Posterior vena cava (tissue), 2 donors: ENCODE measurements around the gene CYP3A5. TPM values are rescaled to one million over a fixed set of nuclear protein-coding genes. Genes with fewer than 3 reads are reported as not detected.
"Not testable (repeated sequence)": the region's sequence is repeated elsewhere in the genome, so short reads cannot be mapped to it uniquely, and the experiment has no call there.

Source experiments
- DNase-seq: peaks from one replicate; pipeline ENCODE4 v3.0.0-alpha.2; 2020; ENCODE audit warnings: low spot score
- intact Hi-C, 2 donors: fragments of 100-400 bp; cut with DNase I; formaldehyde crosslinking; loops; one replicate each; pipeline versions ENCODE4 v1.14.1 to v1.14.2; 2022 to 2023
- total RNA-seq, 2 donors: library from RNA; stranded (reverse); fragmentation: NEBNext Ultra II Directional; extraction: Animal tissue kit (Norgen Biotek cat#: 25700); gene quantifications; one replicate each; pipeline ENCODE4 v1.2.1, GENCODE V29; 2021
- donor health status: DM: yes; HTN: yes; CAD: no.
- donor health status: DM: yes; HTN: yes; CAD: no.

The CYP3A5 gene
- total RNA-seq, 2 donors from 2014 or later = 0.62 to 1.8 TPM

DNA sequence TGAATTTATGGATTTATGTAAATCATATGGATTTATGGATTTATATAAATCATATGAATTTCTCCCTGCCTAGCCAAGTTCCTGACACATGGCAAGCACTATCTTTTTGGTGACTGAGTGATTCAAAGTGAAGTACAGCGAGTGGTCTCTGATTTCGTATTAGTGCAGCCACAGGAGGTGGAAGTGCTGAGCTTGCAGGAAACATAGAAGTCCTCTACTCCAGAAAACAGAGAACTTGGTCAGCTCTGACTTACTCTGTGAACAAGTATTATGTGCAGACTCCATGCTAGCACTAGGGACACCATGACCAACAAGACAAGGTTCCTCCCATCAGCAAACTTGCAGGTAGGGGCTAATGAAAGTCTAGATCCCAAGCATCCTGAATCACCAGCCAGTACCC lies 28.5 kb downstream of the CYP3A5 start:
- no peak for DNase-seq
- intact Hi-C loops = no loop called here

DNA sequence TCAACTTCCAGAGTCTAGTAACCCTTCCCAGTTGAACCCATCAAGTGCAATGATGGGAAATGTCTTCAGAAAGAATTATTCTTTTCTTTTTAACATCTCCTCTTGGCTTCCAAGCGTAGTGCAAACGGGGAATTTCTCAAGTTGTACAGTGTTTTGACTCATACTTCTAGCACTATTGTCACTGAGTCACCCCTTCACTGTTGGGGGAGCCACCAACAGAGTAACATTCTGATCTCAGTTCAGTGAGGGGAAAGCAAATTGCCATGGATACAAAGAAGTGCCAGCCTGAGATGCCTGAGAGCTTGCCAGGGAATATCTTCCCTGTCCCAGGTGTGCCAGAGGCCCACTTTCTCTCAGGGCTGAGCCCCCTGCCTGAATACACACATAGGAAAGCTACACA lies 31.0 kb downstream of the CYP3A5 start:
- intact Hi-C loops = no loop called here
- no peak for DNase-seq

DNA sequence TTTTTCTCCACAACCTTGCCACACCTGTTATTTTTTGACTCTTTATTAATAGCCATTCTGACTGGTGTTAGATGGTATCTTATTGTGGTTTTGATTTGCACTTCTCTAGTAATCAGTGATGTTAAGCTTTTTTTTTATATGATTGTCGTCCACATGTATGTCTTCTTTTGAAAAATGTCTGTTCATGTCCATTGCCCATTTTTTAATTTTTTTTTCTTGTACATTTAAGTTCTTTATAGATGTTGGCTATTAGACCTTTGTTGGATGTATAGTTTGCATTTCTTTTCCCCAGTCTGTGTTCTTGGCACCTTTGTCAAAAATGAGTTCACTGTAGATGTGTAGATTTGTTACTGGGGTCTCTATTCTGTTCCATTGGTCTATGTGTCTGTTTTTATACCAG lies 34.2 kb downstream of the CYP3A5 start:
- intact Hi-C loops = no loop called here
- no peak for DNase-seq

DNA sequence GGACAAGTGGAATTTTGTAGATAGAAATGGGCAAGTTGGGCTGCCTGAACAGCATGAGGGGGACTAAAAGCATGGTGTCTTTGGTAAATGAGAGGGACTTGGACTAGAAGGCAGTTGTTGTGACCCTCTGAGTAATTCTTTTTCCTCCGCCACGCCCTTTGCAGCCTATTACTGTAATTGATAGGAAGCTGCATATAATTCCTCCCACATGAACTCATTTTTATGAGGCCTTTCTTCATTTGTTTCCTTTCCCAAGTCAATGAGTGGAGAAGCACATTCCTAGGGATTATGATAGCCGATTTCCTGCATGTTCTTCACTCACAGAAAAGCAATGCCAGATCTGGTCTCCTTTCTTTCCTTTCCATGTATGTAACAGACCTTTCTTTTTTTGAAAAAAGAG lies 35.4 kb downstream of the CYP3A5 start:
- intact Hi-C loops = no loop called here
- no peak for DNase-seq

DNA sequence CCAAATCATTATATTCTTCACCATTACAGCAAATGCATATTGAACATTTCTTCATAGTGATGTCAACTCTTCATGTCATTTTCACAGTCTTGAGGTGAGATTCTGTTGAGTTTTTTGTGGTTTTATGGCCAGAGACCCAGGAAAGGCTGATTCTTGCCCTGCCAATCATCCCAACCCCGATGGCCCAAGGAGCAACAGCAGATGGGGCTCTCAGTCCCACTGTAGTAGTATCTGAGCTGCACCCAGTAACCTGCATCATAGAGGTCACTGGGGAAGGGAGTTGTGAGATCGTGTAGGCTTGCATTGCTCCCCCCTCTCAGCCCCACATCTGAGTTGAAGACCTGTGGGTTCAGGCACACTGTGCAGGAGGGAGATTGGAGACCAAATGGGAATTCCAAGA lies 36.3 kb downstream of the CYP3A5 start:
- intact Hi-C loops = no loop called here
- no peak for DNase-seq

DNA sequence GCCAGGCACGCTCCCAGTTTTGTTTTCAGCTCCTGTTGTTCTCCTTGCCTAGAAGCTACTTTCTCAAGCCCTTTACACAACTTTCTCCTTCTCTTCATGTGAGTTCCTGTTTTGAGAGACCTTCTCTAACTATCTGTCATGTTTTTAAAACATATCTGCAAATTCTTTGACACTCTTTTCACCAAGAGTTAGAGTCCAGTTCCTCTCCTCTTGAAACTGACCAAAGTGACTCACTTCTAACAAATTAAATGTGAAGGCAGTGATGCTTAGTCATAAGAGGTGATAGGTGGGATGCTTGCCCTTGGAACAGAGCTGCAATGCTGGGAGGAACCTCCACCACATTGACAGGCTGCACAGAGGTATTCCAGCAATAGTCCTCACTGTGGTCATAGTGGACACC lies 37.8 kb downstream of the CYP3A5 start:
- intact Hi-C loops = no loop called here
- DNase-seq = no peak

DNA sequence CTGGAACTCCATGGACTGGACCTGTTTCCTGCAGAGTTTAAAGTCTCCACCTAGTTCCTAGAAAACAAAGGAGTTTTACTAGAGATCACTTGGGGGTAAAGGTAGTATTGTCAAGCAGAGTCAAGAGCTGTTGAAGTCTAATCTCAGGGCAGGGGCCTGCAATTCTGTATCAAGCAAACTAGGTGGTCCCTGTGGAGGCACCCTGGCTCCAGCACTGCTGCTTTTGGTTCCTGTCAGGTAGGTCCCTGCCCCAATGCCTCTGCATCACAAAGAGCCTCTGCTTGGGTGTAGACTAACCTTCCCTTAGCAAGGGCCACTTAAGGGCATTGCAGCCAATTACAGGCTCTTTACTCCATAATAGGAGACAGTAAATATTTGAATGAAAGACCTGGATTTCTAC lies 40.5 kb downstream of the CYP3A5 start:
- DNase-seq = no peak
- intact Hi-C loops = no loop called here

DNA sequence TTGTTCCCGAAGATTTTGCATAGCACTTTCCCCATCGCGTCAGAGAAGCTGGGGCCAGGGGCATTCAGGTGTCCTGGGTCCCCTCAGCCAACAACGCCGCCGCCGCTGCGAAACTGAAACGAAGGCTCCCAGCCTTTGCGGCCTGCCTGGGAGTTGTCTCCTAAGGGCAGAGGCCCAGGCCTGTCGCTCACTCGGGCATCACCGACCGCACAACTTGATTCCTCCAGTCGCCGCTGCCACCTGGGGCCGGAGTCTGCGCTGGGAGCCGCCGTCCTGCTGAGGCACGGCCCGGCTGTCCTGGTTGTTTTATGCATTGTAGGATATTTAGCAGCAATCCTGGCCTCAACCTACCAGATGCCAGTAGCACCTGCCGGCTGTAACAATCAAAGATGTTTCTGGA lies 41.1 kb downstream of the CYP3A5 start:
- intact Hi-C loops = no loop called here
- no peak for DNase-seq

DNA sequence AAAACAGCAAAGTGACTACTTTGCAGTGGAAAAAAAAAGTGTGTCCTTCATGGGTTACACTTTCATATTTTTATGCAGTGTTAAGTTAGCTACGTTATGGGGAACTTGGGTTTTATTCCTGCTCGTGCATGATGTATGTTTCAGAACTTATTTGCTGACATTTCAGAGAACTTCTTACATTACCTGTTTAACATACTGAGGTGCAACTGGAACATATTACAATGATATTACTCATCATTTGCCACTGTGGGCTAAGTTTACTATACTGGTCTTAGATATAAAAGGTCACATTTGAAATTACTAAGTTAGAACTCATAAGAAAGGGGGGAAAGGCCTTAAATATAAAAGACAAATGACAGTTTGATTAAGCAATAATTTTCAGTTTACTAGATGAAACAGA lies 42.4 kb downstream of the CYP3A5 start:
- DNase-seq, intact Hi-C loops: not testable (repeated sequence)

DNA sequence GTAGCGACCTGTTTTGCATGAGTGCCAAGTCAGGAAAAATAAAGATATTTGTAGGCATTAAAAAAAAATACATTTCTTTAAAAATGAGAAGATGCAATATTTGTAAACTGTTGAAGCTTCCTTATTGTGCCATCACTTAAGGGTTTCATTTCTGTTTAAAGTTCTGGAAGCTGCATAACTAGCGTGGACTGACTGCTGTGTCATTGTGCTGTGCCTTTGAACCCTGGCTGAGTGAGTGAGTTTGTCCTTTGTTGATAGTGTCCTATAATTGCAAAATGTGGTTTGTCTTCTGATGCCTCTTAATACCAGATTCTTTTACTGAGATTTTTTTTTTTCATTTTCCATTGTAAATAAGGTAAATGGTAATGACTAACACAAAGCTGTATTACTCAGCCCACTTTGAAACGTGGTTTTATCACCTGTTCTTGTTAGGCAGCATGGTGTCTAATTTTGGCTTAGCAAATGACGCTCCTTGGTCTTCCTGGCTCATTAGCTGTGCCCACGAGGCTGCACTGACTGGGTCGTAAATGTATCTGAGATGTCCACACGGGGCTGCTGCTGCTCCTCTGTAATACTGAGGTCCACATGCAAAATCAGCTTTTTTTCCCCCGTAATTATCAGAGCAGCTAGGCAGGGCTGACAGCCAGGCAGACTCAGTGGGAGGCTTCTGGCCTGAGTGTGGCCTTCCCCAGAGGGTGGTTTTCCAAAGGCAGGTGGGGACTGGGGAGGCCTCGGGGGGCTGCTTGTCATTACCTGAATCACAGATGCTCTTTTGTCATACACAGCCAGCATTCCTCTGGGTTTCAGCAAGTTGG lies 48.3 kb downstream of the CYP3A5 start:
- DNase-seq = no peak
- intact Hi-C loops = no loop called here

DNA sequence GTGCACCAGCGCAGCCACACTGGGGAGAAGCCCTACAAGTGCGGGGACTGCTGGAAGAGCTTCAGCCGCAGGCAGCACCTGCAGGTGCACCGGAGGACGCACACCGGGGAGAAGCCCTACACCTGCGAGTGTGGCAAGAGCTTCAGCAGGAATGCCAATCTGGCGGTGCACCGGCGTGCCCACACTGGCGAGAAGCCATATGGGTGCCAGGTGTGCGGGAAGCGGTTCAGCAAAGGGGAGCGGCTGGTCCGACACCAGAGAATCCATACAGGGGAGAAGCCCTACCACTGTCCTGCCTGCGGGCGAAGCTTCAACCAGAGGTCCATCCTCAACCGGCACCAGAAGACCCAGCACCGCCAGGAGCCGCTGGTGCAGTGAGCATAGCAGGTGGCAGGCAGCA lies 50.2 kb downstream of the CYP3A5 start:
- intact Hi-C loops = loop anchor here in 1 of 2 donors (10.0 kb wide), 1 partner anchor 1275 kb away; no protein-coding TSS in a partner anchor
- no peak for DNase-seq

DNA sequence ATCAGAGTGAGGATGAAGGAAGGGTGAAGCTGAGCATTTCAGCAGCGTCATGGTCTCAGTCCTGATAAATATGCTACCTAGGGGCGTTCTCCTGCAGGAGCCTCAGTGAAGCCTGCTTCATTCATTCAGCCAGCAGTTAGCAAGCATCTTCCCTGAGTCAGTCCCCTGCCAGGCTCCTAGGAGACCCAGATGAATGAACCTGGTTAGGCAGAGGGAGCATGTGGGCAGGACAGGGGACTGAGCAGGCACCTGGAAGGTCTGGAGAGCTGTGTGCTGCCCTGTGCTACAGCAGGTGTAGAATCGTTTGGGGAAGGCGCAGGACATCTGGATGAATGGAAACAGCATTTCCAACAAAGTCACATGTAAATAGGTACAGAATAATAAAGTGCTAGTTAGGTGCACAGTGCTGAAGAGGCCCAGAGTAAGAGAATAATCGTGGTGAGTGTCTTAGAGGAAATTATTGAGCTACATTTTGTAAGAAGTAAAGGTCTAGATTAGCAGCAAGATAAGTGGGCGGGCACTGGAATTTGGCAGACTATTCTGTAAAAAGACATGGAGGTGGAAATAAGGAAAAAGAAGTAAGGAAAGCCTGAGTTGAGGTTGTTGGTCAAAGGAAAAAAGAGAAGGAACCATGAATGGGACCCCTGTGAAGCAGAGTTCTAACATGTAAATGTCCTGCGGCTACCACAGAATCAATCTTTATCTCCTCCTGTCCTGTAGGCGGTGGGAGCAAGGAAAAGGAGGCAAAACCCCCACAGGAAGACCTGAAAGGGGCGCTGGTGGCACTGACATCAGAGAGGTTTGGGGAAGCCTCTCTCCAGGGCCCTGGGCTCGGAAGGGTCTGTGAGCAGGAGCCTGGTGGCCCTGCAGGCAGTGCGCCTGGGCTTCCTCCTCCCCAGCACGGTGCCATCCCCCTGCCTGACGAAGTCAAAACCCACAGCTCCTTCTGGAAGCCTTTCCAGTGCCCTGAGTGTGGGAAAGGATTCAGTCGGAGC lies 51.0 kb downstream of the CYP3A5 start:
- intact Hi-C loops = loop anchor here in 1 of 2 donors (10.0 kb wide), 1 partner anchor 1276 kb away; no protein-coding TSS in a partner anchor
- DNase-seq = no peak

DNA sequence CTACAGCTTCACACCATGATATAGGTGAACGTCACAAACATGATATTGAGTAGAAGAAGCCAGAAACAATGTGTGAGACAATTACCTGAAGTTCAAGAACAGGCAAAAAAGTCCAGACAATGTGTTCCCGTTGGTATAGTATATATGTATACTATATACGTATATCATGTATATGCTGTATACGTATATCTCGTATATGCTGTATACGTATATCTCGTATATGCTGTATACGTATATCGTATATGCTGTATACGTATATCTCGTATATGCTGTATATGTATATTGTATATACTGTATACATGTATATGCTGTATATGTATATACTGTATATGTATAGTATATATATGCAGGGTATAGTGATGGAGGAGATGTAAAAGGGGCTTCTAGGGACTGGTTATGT lies 52.3 kb downstream of the CYP3A5 start:
- intact Hi-C loops = loop anchor here in 1 of 2 donors (10.0 kb wide), 1 partner anchor 1277 kb away; no protein-coding TSS in a partner anchor
- no peak for DNase-seq

DNA sequence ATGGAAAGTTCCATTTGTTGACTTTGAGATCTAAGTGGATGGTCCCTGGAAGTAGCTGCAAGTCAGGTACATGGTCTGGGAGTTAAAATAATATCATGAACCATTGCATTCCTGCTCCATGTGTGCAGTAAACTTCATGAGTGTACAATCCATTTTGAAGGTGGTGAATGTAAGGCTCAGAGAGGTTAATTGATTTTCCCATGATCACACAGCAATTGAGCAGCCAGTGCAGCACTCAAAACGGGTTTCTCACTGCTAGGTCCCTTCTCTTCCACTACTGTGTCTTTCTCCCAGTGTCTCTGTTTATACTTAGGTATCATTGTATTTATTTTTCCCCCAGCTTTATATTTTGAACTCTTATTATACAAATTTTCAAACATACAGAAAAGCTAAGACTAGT lies 53.1 kb downstream of the CYP3A5 start:
- no peak for DNase-seq
- intact Hi-C loops = loop anchor here in 1 of 2 donors (10.0 kb wide), 1 partner anchor 1278 kb away; no protein-coding TSS in a partner anchor

DNA sequence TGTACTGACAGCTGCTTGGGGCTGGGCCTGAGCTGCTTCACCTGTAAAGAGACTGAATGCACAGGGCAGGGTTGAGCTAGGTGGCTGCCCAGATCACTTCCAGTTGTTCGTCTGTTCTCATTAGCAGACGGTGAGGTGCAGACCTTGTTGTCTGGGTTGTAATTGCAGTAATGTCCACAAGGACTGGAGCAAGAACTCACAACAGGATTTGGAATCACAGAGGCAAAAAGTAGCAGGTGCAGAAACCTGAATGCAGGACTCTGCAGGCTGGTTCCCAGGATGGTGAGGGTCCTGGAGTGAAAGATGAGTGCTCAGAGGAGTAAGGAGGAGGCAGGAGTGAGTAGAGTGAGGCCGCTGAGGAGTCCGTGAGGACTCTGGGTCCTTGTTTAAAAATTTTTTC lies 53.8 kb downstream of the CYP3A5 start:
- intact Hi-C loops = loop anchor here in 1 of 2 donors (10.0 kb wide), 1 partner anchor 1279 kb away; no protein-coding TSS in a partner anchor
- no peak for DNase-seq

DNA sequence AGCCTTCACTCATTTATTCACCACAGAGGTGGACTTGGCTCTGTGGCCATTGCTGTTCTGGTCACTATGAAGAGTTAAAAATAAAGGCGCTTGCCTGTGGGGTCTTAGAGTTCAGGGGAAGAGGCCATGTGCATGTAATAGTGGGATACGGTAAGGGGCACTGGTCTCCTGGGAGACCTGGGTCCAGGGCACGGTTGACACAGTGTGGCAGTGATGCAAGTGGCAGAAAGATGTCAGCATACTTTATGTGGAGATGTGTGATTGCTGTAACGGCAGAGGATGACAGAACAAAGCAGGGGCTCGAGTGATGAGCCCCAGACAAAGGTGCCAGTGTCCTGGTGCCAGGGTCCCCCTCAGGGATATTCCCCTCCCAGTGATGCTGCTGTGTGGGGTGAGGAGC lies 54.5 kb downstream of the CYP3A5 start:
- no peak for DNase-seq
- intact Hi-C loops = loop anchor here in 1 of 2 donors (10.0 kb wide), 1 partner anchor 1279 kb away; no protein-coding TSS in a partner anchor

DNA sequence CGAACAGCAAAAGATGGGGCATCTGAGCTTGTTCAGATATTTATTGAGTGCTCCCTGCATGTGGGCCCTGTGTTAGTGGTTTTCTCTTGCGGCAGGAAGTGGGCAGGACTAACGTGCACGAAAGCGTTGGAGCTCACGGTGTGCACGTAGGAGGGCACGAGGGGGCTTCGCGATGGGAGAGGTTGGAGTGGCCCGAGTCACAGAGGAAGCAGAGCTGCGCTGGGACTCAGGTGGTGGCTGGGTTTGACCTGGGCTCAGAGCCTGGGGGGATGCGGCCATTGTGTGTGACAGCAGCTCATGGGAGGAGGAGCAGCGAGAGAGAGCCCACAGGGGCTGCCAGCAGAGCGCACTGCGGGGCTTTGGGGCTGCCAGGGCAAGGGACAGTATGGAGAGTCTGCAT lies 55.3 kb downstream of the CYP3A5 start:
- no peak for DNase-seq
- intact Hi-C loops = loop anchor here in 1 of 2 donors (10.0 kb wide), 1 partner anchor 1280 kb away; no protein-coding TSS in a partner anchor

DNA sequence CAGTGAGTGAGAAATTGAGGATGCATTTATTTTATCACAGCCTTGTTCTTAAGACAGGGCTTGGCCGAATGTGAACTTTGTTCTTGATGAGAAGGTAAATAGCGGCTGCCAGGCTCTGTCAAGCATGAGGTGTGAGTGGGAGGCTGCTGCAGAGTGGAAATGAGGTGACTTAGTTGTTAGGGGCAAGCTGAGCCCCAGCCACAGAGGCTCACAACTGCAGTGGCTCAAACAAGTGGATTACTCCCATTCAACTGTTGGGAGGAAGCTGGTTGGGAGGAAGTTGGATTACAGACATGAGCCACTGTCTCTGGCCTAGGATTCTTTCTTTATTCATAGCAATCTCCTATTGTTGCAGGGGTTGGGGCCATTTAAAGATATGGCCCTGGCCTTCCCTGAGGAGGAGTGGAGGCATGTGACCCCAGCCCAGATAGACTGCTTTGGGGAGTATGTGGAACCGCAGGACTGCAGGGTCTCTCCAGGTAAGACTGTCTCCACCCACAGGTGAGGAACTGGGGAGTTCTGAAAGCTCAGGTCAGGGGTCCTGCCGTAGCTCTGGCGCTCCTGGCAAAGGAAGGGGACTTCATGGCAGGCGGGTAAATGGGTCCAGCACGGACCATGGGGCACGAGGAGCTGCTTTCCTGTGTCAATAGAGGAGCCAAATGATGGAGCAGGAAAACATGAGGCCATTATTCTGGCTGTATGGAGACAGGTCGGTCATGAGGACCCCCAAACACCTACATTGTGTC lies 55.9 kb downstream of the CYP3A5 start:
- DNase-seq = no peak
- intact Hi-C loops = loop anchor here in 1 of 2 donors (10.0 kb wide), 1 partner anchor 1281 kb away; no protein-coding TSS in a partner anchor
